Measurements from ENCODE around the gene MT2A.

MT2A gene

DNA sequence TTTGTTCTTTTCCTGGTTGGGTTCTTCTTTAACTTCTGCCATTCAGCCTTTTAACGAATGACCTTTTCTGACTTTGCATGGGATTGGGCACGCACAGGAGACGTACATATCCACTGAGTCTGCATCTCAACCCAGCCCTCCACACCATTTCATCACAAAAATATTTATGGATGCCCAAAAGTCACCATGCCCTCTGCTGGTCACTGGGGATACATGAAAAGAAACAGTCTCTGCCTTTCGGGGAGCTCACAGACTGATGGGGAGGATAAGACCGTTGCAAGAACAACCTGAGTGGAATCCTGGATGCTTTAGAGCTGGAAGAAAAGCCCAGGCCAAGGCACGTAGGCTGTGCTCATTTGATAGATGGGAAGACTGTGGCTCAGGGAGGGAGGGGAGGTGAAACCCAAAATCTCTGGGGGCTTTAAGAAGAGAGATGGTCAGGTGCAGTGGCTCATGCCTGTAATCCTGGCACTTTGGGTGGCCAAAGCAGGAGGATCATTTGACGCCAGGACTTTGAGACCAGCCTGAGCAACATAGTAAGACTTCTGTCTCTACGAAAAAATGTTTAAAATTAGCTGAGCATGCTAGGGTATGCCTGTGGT, 7.9 kb upstream of the MT2A start:
- peak; percentile 48 for DNase-seq

DNA sequence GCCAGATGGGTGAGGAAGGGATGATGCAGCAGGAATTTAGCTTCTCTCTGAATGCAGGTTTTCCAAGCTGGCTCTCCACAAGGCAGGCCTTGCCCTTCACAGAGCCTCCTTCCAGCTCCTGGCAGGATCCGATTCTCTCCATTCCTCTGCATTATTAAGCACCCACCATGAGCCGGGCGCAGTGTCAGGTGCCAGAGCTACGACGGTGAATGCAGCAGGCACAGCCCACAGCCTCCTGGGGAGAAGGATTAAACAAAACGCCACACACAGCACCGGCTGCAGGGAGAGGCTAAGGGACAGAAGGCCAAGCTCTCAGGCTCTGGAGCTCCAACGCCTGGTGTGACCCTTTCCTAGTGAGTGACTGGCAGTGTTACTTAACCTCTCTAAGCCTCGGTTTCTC, 7.1 kb upstream of the MT2A start:
- no peak for DNase-seq

DNA sequence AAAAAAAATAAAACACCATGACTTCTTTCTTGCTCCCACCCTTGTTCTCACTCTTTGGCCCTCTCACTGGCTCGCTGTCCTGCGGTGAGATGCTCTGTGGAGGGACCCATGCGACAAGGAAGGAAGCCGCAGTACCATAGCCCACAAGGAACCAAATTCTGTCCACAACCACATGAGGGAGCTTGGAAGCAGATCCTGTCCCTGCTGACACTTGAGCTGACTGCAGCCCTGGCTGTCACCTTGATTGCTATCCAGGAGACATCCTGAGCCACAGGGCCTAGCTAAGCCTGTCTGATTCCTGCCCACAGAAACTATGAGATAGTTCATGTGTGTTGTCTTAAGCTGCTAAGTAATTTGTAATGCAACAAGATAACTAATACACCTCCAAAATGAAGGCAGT, 4.8 kb upstream of the MT2A start:
- no peak for DNase-seq

GRCh38 chr16:56604966-56605365, 3.4 kb upstream of the MT2A start:
- DNase-seq, result no peak

DNA sequence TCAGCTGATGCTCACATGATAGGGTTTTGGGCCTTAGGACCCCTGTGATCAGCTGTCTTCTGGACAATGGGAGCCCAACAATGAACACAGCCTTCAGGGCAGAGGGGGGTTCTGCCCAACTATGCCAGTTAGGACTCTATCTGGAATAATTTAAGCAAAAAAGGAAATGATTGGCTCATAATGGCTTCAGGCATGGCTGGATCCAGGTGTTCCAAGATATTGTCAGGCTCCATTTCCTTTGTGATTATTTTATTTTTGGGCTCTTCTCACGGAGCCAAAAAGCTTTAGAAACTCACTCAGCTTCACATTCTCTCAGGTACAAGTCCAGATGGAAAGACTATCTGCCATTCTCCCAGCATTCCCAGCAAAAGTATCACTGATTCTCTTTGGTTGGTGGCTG, 2.9 kb upstream of the MT2A start:
- no peak for DNase-seq

GRCh38 chr16:56606071-56606475, 2.3 kb upstream of the MT2A start:
- no peak for DNase-seq

DNA sequence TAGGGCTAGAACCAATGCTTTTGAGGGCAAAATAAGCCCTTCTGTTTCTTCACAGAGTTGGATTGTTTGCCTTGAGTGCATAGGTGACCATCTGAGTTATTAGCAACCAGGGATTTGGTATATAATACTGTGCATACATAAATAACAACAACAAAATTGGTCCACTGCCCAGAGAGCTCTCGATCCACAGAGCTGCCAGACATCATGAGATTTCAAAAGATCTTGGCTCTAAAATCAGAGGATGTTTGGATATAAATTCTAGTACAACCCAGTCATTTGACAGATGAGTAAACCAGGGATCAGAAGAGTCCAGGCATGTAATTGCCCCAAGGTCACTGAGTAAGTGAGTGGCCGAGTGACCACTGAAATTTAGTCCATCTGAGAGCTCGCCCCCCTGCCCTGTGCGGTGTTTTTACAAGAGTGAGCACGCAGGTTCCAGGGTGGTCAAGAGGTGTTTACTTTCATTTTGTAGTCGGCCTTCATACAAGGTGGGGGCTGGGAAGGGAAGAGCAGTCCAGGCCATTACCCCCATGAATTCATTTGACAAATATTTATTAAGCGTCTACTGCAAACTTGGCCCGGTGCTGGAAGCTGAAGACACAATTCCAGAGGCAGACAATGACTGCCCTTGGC, 1.8 kb upstream of the MT2A start:
- no peak for DNase-seq

DNA sequence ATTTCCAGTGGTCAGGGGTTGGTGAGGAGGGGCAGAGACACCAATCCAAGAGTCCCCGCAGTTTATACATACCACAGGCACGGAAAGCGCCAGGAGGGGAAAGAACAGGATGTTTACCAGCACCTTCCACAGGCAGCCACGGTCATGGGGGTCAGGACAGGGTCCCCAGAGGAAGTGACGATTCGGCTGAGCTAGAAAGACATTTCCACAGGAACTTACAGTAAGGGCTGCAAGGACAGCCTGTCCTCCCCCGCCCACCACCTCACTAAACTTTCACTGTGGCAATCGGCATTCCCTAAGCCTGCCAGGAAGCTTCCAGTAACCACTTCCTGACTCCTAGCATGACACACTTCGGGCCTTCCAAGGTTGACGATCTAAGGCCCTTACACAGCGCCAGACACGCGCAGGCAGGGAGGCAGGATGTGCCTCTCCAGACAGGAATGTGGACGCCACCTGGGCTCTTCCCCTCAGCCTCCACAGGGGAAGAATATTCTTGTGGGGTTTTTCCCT, 1.2 kb upstream of the MT2A start:
- no peak for DNase-seq

DNA sequence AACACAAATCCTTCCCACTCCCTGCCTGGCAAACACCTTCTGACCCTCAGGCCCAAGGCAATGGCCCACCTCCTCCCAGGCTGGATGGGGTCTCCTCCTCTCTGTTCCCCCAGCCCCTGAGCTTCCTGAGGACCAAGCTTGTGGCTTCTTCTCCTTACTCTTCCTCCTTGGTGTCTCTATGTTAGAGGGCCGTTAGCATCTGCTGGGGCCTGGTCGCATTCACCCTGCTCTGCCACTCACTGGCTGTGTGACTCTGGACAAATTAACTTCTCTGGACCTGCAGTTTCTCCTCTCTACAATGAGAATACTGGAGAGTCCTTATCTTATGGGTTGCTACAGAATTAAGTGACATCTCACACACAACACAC, 725 bp upstream of the MT2A start:
- DNase-seq, result no peak

DNA sequence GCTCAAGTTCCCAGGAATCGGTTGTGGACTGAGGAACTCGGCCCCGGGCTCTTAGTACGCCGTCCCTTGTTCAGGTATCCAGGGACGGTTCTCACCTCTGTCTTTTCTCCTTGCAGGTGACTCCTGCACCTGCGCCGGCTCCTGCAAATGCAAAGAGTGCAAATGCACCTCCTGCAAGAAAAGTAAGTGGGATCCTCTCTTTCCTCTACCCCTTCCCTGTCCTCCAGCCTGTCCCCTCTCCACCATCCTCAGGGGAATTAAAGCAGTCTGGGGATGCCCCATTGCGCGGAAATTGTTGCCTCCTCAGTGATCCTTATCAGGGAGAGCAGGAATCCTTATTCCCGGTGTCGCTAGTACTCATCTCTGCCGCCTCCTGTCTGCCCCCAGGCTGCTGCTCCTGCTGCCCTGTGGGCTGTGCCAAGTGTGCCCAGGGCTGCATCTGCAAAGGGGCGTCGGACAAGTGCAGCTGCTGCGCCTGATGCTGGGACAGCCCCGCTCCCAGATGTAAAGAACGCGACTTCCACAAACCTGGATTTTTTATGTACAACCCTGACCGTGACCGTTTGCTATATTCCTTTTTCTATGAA, 585 bp downstream of the MT2A start:
- DNase-seq, result no peak

GRCh38 chr16:56609463-56609921, 1.1 kb downstream of the MT2A start:
- peak; percentile 87 for DNase-seq

GRCh38 chr16:56610017-56610608, 1.7 kb downstream of the MT2A start:
- peak; percentile 82 for DNase-seq

- DNase-seq, result no peak
Measured at GRCh38 chr16:56610609-56611111, 2.3 kb downstream of the MT2A start.

GRCh38 chr16:56611281-56611833, 3.0 kb downstream of the MT2A start:
- DNase-seq, result no peak

GRCh38 chr16:56613706-56614105, 5.3 kb downstream of the MT2A start:
- DNase-seq, result no peak

GRCh38 chr16:56614549-56614991, 6.2 kb downstream of the MT2A start:
- peak; percentile 86 for DNase-seq

DNA sequence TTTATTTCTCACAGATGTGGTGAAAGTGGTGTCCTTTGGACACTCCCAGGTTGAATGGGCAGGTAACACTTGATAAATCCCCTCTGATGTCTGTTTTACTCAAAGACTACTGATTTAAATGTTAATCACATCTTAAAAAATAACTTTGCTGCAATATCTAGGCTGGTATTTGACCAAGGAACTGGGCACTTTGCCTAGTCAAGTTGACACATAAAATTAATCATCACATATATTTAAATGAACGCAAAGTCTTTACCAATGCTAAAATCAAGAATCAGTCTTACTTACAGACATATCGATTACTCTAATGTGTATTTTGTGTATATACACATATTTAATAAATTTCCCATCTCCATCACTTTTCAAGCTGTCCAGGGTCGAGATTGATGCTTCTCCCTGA, 7.0 kb downstream of the MT2A start:
- DNase-seq, result no peak

DNA sequence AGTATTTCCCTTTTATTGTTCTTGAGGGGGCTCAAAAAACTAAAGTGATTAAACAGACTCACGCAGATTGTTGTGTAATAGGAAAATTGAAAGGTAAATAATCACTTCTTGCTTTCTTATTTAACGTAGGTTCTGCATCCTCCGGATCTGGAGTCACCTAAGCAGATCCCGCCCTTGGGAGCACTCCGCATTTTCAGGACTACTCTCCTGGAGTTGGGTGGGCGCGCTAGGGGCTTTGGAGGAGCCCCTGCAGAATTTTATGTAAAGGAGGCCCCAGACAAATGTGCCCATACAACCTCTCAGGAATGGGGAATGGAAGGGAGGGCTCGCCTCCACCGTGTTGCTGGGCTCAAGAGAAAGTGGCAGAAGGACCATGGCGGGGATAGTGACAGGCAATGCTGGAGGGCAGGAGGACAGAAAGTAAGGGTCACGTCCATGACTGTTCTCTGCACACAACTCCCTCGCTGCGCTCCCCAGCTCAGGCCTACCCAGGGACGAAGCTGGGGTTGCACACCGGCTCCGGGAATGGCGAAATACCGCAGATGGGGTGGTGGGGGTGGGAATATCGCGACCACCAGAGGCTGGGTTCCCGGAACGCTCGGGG, 8.3 kb downstream of the MT2A start:
- no peak for DNase-seq

DNA sequence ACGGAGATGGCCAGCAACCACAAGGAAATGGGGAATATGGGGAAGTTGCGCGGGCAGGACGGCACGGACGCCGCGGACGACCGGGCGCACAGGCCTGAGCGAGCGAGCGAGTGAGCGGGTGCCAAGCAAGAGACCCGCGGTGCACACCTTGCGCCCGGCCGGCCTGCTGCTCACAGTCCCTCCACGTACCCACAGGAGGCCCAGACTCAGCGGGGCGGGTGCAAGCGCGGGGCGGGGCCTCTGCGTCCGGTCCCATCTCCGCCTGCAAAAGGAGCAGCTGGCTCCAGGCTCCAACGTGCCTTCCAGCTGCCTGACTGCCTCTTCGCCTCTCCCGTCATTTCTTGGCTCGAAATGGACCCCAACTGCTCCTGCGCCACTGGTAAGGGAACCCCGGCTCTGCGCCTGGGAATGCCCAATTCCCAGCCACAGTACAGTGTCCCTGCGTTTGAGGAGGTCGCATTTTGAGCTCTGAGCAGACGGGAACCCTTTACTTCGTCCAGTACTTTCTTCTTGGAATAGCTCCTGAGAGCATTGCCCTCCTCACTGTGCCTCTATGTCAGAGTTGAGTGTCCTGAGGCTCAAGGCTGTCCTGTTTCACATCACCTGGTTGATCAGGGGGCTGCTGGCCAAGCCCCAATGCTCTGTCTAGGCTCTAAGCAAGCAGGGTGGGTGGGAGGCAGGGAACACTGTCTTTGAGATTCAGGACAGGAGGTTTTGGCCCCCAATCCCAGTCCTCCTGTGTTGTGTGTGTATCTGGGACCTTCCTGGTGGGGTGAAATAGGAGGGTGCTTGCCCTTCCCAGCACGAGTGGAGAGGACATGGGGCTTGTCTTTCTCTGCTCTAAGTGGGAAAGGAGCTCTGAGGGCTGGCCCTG, 9.1 kb downstream of the MT2A start:
- peak; percentile 65 for DNase-seq

DNA sequence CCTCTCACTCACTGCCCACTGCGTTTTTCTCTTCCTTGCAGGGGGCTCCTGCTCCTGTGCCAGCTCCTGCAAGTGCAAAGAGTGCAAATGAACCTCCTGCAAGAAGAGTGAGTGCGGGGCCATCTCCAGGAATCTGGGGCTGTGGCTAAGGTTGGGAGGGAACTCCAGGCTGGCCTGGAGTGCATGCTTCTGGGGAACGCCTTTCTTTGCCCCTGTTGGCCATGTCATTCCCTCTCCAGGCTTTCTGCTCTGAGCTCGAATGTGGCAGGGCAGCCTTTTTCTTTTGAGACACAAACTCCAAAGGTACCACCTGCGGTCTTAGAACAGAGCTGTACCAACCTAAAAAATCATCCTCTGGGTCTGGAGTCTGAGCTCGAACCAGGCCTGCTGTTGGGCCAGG, 9.8 kb downstream of the MT2A start:
- no peak for DNase-seq

DNA sequence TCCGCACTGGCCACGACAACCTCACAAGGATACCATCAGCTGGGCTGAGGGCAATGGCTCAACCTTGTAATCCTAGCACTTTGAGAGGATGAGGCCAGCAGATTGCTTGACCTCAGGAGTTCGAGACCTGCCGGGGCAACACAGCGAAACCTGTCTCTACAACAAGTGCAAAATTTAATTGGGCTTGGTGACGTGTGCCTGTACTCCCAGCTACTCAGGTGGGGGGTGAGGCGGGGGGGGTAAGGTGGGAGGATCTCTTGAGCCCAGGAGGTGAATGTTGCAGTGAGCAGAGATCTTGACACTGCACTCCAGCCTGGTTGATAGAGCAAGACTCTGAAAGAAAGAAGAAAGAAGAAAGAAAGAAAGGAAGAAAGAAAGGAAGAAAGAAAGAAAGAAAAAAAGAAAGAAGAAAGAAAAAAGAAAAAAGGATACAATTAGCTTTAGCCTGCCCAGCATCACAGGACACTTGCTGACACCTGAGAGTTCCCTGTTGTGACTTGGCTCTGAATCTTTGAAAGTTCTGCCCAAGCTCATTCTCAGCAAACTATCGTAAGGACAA, 12.0 kb downstream of the MT2A start:
- no peak for DNase-seq

Data from activated CD4-positive, alpha-beta T cell treated with anti-CD3 and anti-CD28 coated beads, Interleukin-2, amount 50 U/mL, for 16 hours (primary cell).